Right lobe of liver (tissue), 6 donors: Measurements from ENCODE around the gene TMEM125. TPM values are rescaled to one million over a fixed set of nuclear protein-coding genes. Genes with fewer than 3 reads are reported as not detected.

Experiments
- ATAC-seq, 4 donors: fragments of 200-7000 bp; cut with Tn5 transposase; one replicate each; pipeline ENCODE4 v1.9.1; 2020; ENCODE audit warnings: mild to moderate bottlenecking in 4 of 4, moderate library complexity in 4 of 4
- DNase-seq, 3 donors: peaks; one replicate each; pipeline ENCODE4 v3.0.0-alpha.2; 2020
- H3K27ac ChIP-seq, 3 donors: fragments of 200-600 bp; one replicate each; pipeline ENCODE4 v1.8.0; 2022
- H3K27me3 ChIP-seq, 2 donors: fragments of 200-600 bp; one replicate each; pipeline ENCODE4 v1.8.0; 2022
- H3K36me3 ChIP-seq, 4 donors: fragments of 200-600 bp; sonication (generic) in 1 of 4; one replicate each; pipeline versions ENCODE4 v1.5.1 to v1.8.0; 2017 to 2022; ENCODE audit warnings: control low read depth in 1 of 4
- H3K4me1 ChIP-seq, 4 donors: fragments of 200-600 bp; sonication (generic) in 1 of 4; one replicate each; pipeline versions ENCODE4 v1.5.1 to v1.8.0; 2017 to 2022; ENCODE audit warnings: control low read depth in 1 of 4
- H3K4me3 ChIP-seq, 3 donors: fragments of 200-600 bp; one replicate each; pipeline ENCODE4 v1.8.0; 2022
- H3K9me3 ChIP-seq, 4 donors: fragments of 200-600 bp; sonication (generic) in 1 of 4; one replicate each; pipeline versions ENCODE4 v1.5.1 to v1.8.0; 2017 to 2022; ENCODE audit warnings: control low read depth in 1 of 4
- CTCF ChIP-seq, 4 donors: fragments of 200-600 bp in 3 of 4; fragments of 450-650 bp in 1 of 4; IDR thresholded peaks; one replicate each; pipeline versions ENCODE4 v1.5.1 to v1.8.0; 2016 to 2022; ENCODE audit warnings: antibody characterized with exemption in 4 of 4, mild to moderate bottlenecking in 2 of 4
- POLR2A ChIP-seq: fragments of 450-650 bp; IDR thresholded peaks from one replicate; pipeline ENCODE4 v1.6.1; 2017; ENCODE audit warnings: antibody characterized with exemption, mild to moderate bottlenecking
- WGBS: methylation state at CpG from one replicate; pipeline ENCODE4 v1.1.6; 2018; ENCODE audit warnings: low coverage, low lambda C conversion rate; ENCODE audit not compliant: insufficient coverage; ENCODE audit errors: missing lambda C conversion rate; 5-methylcytosine and 5-hydroxymethylcytosine counted together
- intact Hi-C, 2 donors: fragments of 100-400 bp; cut with DNase I; formaldehyde crosslinking; loops; one replicate each; pipeline versions ENCODE4 v1.11.2 to v1.14.1; 2022
- total RNA-seq, 6 experiments: library from RNA; depleted of rRNA in 2 of 6; stranded (reverse); fragments of >200 nt in 2 of 6; fragmentation: NEBNext Ultra II Directional in 3 of 6; extraction: Animal tissue kit (Norgen Biotek cat#: 25700) in 3 of 6; gene quantifications; one replicate each; pipeline versions ENCODE4 v1.1.0 to v1.2.4, GENCODE V29; 2016 to 2023
- donor health status: DM: no; HTN: yes; CAD: no.
- donor health status: DM: no; HTN: no; CAD: no.
- donor health status: DM: no; HTN: no; CAD: no.
- donor health status: DM: no; HTN: yes; CAD: no.
- donor health status: DM: no; HTN: yes; CAD: no.

Gene TMEM125
- total RNA-seq, 6 experiments from 2014 or later: 0.21 to 0.27 TPM; not detected in 4

- Histone ChIP-seq H3K27ac (peak overlapping the region in 2 of 3 donors; percentile 81 to 84), H3K27me3 (no peaks in the 10 kb centered on the region), H3K9me3 (no peaks in the 10 kb centered on the region), H3K4me1 (peaks cover 0 to 49% (median 16%) of the 10 kb centered on the region in 4 donors), H3K4me3 (no peak overlapping the region), H3K36me3 (no peaks in the 10 kb centered on the region)
- intact Hi-C loops: no loop called here
- 38% methylated on average over 10 of the region's 15 CpGs for WGBS
- ATAC-seq (peak; percentile 73 to 80 (median 73)), DNase-seq (peak in 2 of 3 donors; percentile 56 to 67)
- TF ChIP-seq POLR2A (no peak), CTCF (IDR thresholded peaks at IDR 0.05) (no peak)
These were observed 12.7 kb downstream of the TMEM125 start for GRCh38 chr1:43282220-43283195.

- ATAC-seq (no peak), DNase-seq (peak in 1 of 3 donors; percentile 22)
- H3K36me3 ChIP-seq: no peaks in the 10 kb centered on the region
- no peak overlapping the region for H3K4me3 ChIP-seq
- peaks cover 0 to 38% (median 13%) of the 10 kb centered on the region in 4 donors for H3K4me1 ChIP-seq
- whole genome bisulfite sequencing: 100% methylated on average over 1 of the region's 3 CpGs
- TF ChIP-seq CTCF (IDR thresholded peaks at IDR 0.05) (no peak), POLR2A (no peak)
- intact Hi-C loops: no loop called here
- no peaks in the 10 kb centered on the region for H3K9me3 ChIP-seq
- H3K27me3 ChIP-seq: no peaks in the 10 kb centered on the region
- no peak overlapping the region for H3K27ac ChIP-seq
These were observed 14.3 kb downstream of the TMEM125 start for GRCh38 chr1:43284065-43284464.

- DNase-seq (peak in 2 of 3 donors; percentile 16 to 27), ATAC-seq (no peak)
- Histone ChIP-seq H3K36me3 (no peaks in the 10 kb centered on the region), H3K27me3 (no peaks in the 10 kb centered on the region), H3K27ac (peak overlapping the region in 1 of 3 donors; percentile 1), H3K4me1 (peaks cover 0 to 33% (median 13%) of the 10 kb centered on the region in 4 donors), H3K9me3 (no peaks in the 10 kb centered on the region), H3K4me3 (no peak overlapping the region)
- TF ChIP-seq POLR2A: no peak
- TF ChIP-seq CTCF (IDR thresholded peaks at IDR 0.05): no peak
- 80% methylated on average over 5 of the region's 12 CpGs for WGBS
- intact Hi-C loops: no loop called here
These were observed 14.8 kb downstream of the TMEM125 start for GRCh38 chr1:43284546-43285110.

- intact Hi-C loops: no loop called here
- peak within 1 kb of the TSS in 1 of 3 donors; percentile 1 for H3K27ac ChIP-seq
- H3K36me3 ChIP-seq: no peaks in the 10 kb centered on the region
- TF ChIP-seq POLR2A: no peak
- peak; percentile 19 to 33 (median 28) for TF ChIP-seq CTCF (IDR thresholded peaks at IDR 0.05)
- ATAC-seq: peak; percentile 34 to 73 (median 52)
- H3K4me1 ChIP-seq: peaks cover 0 to 33% (median 13%) of the 10 kb centered on the region in 4 donors
- H3K27me3 ChIP-seq: no peaks in the 10 kb centered on the region
- H3K9me3 ChIP-seq: no peaks in the 10 kb centered on the region
- WGBS: 50% methylated on average over 16 of the region's 19 CpGs
- peak; percentile 65 to 77 (median 70) for DNase-seq
- H3K4me3 ChIP-seq: peak within 1 kb of the TSS in 2 of 3 donors; percentile 24 to 33
These were observed 15.6 kb downstream of the TMEM125 start, which contains the start of gene C1orf210 for GRCh38 chr1:43285269-43285990. Gene C1orf210, minus strand, starts transcription at chr1:43285581. Its CDS starts 2,311 bp downstream, at chr1:43283270.
